Endothelial cell of umbilical vein (primary cell): Measurements from ENCODE around the gene PKP3. TPM values are rescaled to one million over a fixed set of nuclear protein-coding genes. Genes with fewer than 3 reads are reported as not detected.

Experiments used
- BruUV-seq: library from RNA; stranded (reverse); fragments of 400-500 nt; replicated peaks from 2 replicates; lab custom pipeline; 2021; lab: Mats Ljungman, UMichigan
- CTCF ChIA-PET: fragments of 300-600, 350-600 bp; sonication (Branson Sonifier 250); formaldehyde crosslinking; loops from one replicate; lab custom pipeline; 2021; ENCODE audit warnings: antibody characterized with exemption, inconsistent platforms; lab: Charles Lee
- POLR2A ChIA-PET: fragments of 300-600, 350-600 bp; sonication (Branson Sonifier 250); formaldehyde crosslinking; loops from one replicate; lab custom pipeline; 2021; ENCODE audit warnings: antibody characterized with exemption, inconsistent platforms; lab: Charles Lee
- DNase-seq: peaks from one replicate; pipeline ENCODE4 v3.0.0-alpha.2; 2011; ENCODE audit warnings: low read depth, low spot score
- FAIRE-seq: peaks from 2 replicates; lab custom pipeline; 2011; peaks lifted over from hg19 to GRCh38; lab: Jason Lieb, UNC
- H2AFZ ChIP-seq: 2 replicates; pipeline ENCODE4 v1.6.0; 2012; ENCODE audit warnings: low read depth, low read length, control low read depth, inconsistent platforms
- H3K27ac ChIP-seq: 2 replicates; pipeline ENCODE4 v1.5.1; 2011; ENCODE audit warnings: low read depth, mild to moderate bottlenecking, control low read depth, low read length, moderate library complexity; ENCODE audit not compliant: insufficient read depth
- H3K27me3 ChIP-seq, 2 experiments: 2 replicates each; pipeline versions ENCODE4 v1.6.0 to v1.6.1; 2011; ENCODE audit warnings: low read length in 2 of 2, mixed read lengths in 1 of 2; ENCODE audit not compliant: control insufficient read depth in 2 of 2, insufficient read depth in 2 of 2
- H3K36me3 ChIP-seq, 2 experiments: 2 replicates in 1 of 2; 3 replicates in 1 of 2; pipeline ENCODE4 v1.5.1; 2011; ENCODE audit warnings: low read length in 2 of 2, mild to moderate bottlenecking in 1 of 2, moderate library complexity in 1 of 2; ENCODE audit not compliant: control insufficient read depth in 2 of 2, insufficient read depth in 2 of 2; ENCODE audit errors: extremely low read depth in 1 of 2
- H3K4me1 ChIP-seq: 3 replicates; pipeline ENCODE4 v1.5.1; 2011; ENCODE audit warnings: mild to moderate bottlenecking, low read length; ENCODE audit not compliant: control insufficient read depth, insufficient read depth; ENCODE audit errors: extremely low read depth
- H3K4me2 ChIP-seq: 2 replicates; pipeline ENCODE4 v1.6.1; 2011; ENCODE audit warnings: low read length, control low read depth, mixed read lengths; ENCODE audit not compliant: insufficient read depth
- H3K4me3 ChIP-seq, 3 experiments: fragments of 200-600 bp in 1 of 3; sonication (generic), shearing (Covaris generic) in 1 of 3; replicated peaks in 1 of 3; 2 replicates each; pipeline ENCODE4 v1.5.1; 2011 to 2016; ENCODE audit warnings: control low read depth in 3 of 3, low read length in 3 of 3, mild to moderate bottlenecking in 2 of 3, inconsistent platforms in 1 of 3, low read depth in 1 of 3, moderate library complexity in 1 of 3; ENCODE audit not compliant: insufficient read depth in 1 of 3
- H3K79me2 ChIP-seq: 2 replicates; pipeline ENCODE4 v1.6.0; 2012; ENCODE audit warnings: low read length, inconsistent platforms; ENCODE audit not compliant: control insufficient read depth, insufficient read depth
- H3K9ac ChIP-seq: replicated peaks from 2 replicates; pipeline ENCODE3; 2011; ENCODE audit warnings: low read length, control low read depth; ENCODE audit not compliant: insufficient read depth; ENCODE audit errors: extremely low read depth
- H3K9me1 ChIP-seq: replicated peaks from 3 replicates; pipeline ENCODE4 v1.6.0; 2011; ENCODE audit warnings: mild to moderate bottlenecking, low read length; ENCODE audit not compliant: control insufficient read depth, insufficient read depth; ENCODE audit errors: extremely low read depth
- H3K9me3 ChIP-seq: replicated peaks from 2 replicates; pipeline ENCODE4 v1.5.1; 2012; ENCODE audit warnings: low read length, inconsistent platforms; ENCODE audit not compliant: control insufficient read depth, insufficient read depth
- H4K20me1 ChIP-seq: replicated peaks from 2 replicates; pipeline ENCODE3; 2011; ENCODE audit warnings: mild to moderate bottlenecking, low read length; ENCODE audit not compliant: control insufficient read depth, insufficient read depth; ENCODE audit errors: extremely low read depth
- CTCF ChIP-seq, 2 donors: IDR thresholded peaks; 1 replicate in 1 of 2; 2 replicates in 1 of 2; pipeline ENCODE4 v1.5.1; 2011; ENCODE audit warnings: low read length in 2 of 2, mild to moderate bottlenecking in 2 of 2, moderate library complexity in 2 of 2, control low read depth in 1 of 2, inconsistent platforms in 1 of 2, low read depth in 1 of 2; ENCODE audit not compliant: insufficient read depth in 1 of 2; ENCODE audit errors: extremely low read depth in 1 of 2
- EZH2 ChIP-seq: IDR thresholded peaks from 2 replicates; pipeline ENCODE4 v1.6.1; 2012; ENCODE audit warnings: borderline replicate concordance, low read depth, mild to moderate bottlenecking, moderate library complexity, low read length, inconsistent platforms; ENCODE audit not compliant: severe bottlenecking
- FOS ChIP-seq: IDR thresholded peaks from 2 replicates; pipeline ENCODE4 v1.6.1; 2011; ENCODE audit warnings: mild to moderate bottlenecking, low read length, moderate library complexity, borderline replicate concordance; ENCODE audit not compliant: insufficient read depth
- GATA2 ChIP-seq: IDR thresholded peaks from 2 replicates; pipeline ENCODE4 v1.7.0; 2011; ENCODE audit warnings: low read depth, mild to moderate bottlenecking, moderate library complexity, mixed read lengths, low read length; ENCODE audit not compliant: insufficient read length, insufficient read depth
- JUN ChIP-seq: IDR thresholded peaks from 2 replicates; pipeline ENCODE4 v1.6.1; 2011; ENCODE audit warnings: borderline replicate concordance, low read depth; ENCODE audit not compliant: insufficient read length, insufficient read depth
- MAX ChIP-seq: IDR thresholded peaks from 2 replicates; pipeline ENCODE4 v1.6.1; 2011; ENCODE audit not compliant: insufficient read depth, insufficient read length
- MYC ChIP-seq: IDR thresholded peaks from one replicate; pipeline ENCODE4 v1.6.1; 2011; ENCODE audit warnings: mild to moderate bottlenecking, low read depth, low read length
- POLR2A ChIP-seq: IDR thresholded peaks from 2 replicates; pipeline ENCODE4 v1.6.1; 2012; ENCODE audit warnings: low read depth, mild to moderate bottlenecking, control low read depth, low read length
- POLR2AphosphoS5 ChIP-seq: IDR thresholded peaks from 2 replicates; pipeline ENCODE4 v1.6.1; 2012; ENCODE audit warnings: low read depth, mild to moderate bottlenecking, control low read depth, low read length, moderate library complexity; ENCODE audit not compliant: insufficient read depth
- dilution Hi-C: fragments of 300-500 bp; cut with MboI; formaldehyde crosslinking; loops from one replicate; pipeline ENCODE4 v1.15.0; 2019; ENCODE audit warnings: low sequenced_read_pairs; ENCODE audit not compliant: extremely low pct_ligation_motif_present
- intact Hi-C: fragments of 100-400 bp; cut with micrococcal nuclease; formaldehyde crosslinking; loops from one replicate; pipeline ENCODE4 v1.10.0; 2022
- polyA plus RNA-seq, 4 experiments: library from polyadenylated mRNA; depleted of rRNA in 3 of 4; stranded (reverse) in 3 of 4; unstranded in 1 of 4; fragments of >200 nt; gene quantifications; 2 replicates each; pipeline versions ENCODE4 v1.2.1 to v1.2.3, GENCODE V29; 2011 to 2012; ENCODE audit warnings: missing spikeins in 1 of 4
- total RNA-seq: library from RNA; stranded (reverse); gene quantifications from 2 replicates; pipeline ENCODE4 v1.2.3, GENCODE V29; 2021

The PKP3 gene
- total and polyA plus RNA-seq, 2 donors (not counting 3 experiments of a cell fraction or from before 2014, with no cell fraction given) = 0.27 to 0.59 TPM

GRCh38 chr11:391117-392017 is 2.6 kb upstream of the PKP3 start:
- ChIA-PET CTCF (interaction anchor here (1.3 kb wide), 1 partner anchor 29 kb away, joined by 3 read pairs; no protein-coding TSS in a partner anchor), POLR2A (interaction anchor here (0.6 kb wide), 1 partner anchor 116 kb away, joined by 3 read pairs; the partner anchor contains the start of gene RNH1)
- no peak for FAIRE-seq
- DNase-seq = no peak
- intact Hi-C loops (no loop called here), dilution Hi-C loops (no loop called here)
- Histone ChIP-seq H3K9me1 (no peaks in the 10 kb centered on the region), H3K4me2 (no peak overlapping the region), H3K27me3 (peaks cover 0 to 4% of the 10 kb centered on the region in 2 experiments), H3K9me3 (no peaks in the 10 kb centered on the region), H3K9ac (no peak overlapping the region), H3K4me3 (no peak overlapping the region), H4K20me1 (no peaks in the 10 kb centered on the region), H3K27ac (no peak overlapping the region), H3K79me2 (no peaks in the 10 kb centered on the region), H3K4me1 (no peaks in the 10 kb centered on the region), H3K36me3 (no peaks in the 10 kb centered on the region), H2AFZ (no peak overlapping the region)
- no TSS peak for BruUV-seq
- TF ChIP-seq MYC (no peak), MAX (no peak), CTCF (IDR thresholded peaks at IDR 0.05; ENCODE audit: extremely low read depth in 1 of 2, insufficient read depth in 1 of 2, low read depth in 1 of 2, low read length in 2 of 2) (no peak), JUN (no peak), FOS (no peak), EZH2 (no peak), POLR2AphosphoS5 (no peak), GATA2 (no peak), POLR2A (no peak)
